ENCODE measurements around the gene MRI1. TPM values are rescaled to one million over a fixed set of nuclear protein-coding genes. Genes with fewer than 3 reads are reported as not detected.

The MRI1 gene
- total RNA-seq, 1 experiment from 2014 or later = 19.6 TPM

GRCh38 chr19:13804830-13805683 is 40.7 kb downstream of the MRI1 start (continued):
- TF ChIP-seq, protein P1, sequence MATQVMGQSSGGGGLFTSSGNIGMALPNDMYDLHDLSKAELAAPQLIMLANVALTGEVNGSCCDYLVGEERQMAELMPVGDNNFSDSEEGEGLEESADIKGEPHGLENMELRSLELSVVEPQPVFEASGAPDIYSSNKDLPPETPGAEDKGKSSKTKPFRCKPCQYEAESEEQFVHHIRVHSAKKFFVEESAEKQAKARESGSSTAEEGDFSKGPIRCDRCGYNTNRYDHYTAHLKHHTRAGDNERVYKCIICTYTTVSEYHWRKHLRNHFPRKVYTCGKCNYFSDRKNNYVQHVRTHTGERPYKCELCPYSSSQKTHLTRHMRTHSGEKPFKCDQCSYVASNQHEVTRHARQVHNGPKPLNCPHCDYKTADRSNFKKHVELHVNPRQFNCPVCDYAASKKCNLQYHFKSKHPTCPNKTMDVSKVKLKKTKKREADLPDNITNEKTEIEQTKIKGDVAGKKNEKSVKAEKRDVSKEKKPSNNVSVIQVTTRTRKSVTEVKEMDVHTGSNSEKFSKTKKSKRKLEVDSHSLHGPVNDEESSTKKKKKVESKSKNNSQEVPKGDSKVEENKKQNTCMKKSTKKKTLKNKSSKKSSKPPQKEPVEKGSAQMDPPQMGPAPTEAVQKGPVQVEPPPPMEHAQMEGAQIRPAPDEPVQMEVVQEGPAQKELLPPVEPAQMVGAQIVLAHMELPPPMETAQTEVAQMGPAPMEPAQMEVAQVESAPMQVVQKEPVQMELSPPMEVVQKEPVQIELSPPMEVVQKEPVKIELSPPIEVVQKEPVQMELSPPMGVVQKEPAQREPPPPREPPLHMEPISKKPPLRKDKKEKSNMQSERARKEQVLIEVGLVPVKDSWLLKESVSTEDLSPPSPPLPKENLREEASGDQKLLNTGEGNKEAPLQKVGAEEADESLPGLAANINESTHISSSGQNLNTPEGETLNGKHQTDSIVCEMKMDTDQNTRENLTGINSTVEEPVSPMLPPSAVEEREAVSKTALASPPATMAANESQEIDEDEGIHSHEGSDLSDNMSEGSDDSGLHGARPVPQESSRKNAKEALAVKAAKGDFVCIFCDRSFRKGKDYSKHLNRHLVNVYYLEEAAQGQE (IDR thresholded peaks at IDR 0.05; ENCODE audit: low read depth) = no peak
- TF ChIP-seq POLR2A (IDR thresholded peaks at IDR 0.05; ENCODE audit: borderline replicate concordance, extremely low read depth, insufficient read depth, insufficient read length) (no peak), JUND (IDR thresholded peaks at IDR 0.05) (no peak), ATF3 (IDR thresholded peaks at IDR 0.05) (no peak), EZH2phosphoT487 (IDR thresholded peaks at IDR 0.05; ENCODE audit: borderline replicate concordance) (no peak), YY1 (IDR thresholded peaks at IDR 0.05; ENCODE audit: extremely low read depth, insufficient replicate concordance, low read depth, low read length) (no peak), POLR2AphosphoS5 (IDR thresholded peaks at IDR 0.05; ENCODE audit: low read depth, low read length) (no peak), RAD21 (IDR thresholded peaks at IDR 0.05; ENCODE audit: low read depth) (0 out of 2 replicates have a peak, but pooled peaks have one; percentile 27), CBX3 (IDR thresholded peaks at IDR 0.05; ENCODE audit: low read depth) (no peak), ZNF274 (IDR thresholded peaks at IDR 0.05; ENCODE audit: low read depth, low read length) (no peak), TCF7L2 (IDR thresholded peaks at IDR 0.05; ENCODE audit: borderline replicate concordance, extremely low read depth, insufficient read depth, insufficient read length) (no peak)
